Left ventricle myocardium inferior (tissue), 1 donor: ENCODE results near the gene EPHA4. TPM values are rescaled to one million over a fixed set of nuclear protein-coding genes. Genes with fewer than 3 reads are reported as not detected.

ENCODE experiments used
- DNase-seq: peaks from one replicate; pipeline ENCODE4 v3.0.0-alpha.2; 2020
- H3K27ac ChIP-seq: fragments of 200-600 bp; replicated peaks from 2 replicates; pipeline ENCODE4 v1.8.0; 2021
- H3K27me3 ChIP-seq: fragments of 200-600 bp; 2 replicates; pipeline ENCODE4 v1.8.0; 2021; ENCODE audit warnings: low read depth
- H3K36me3 ChIP-seq: fragments of 200-600 bp; 2 replicates; pipeline ENCODE4 v1.8.0; 2021
- H3K4me1 ChIP-seq: fragments of 200-600 bp; 2 replicates; pipeline ENCODE4 v1.8.0; 2021
- H3K4me3 ChIP-seq: fragments of 200-600 bp; 2 replicates; pipeline ENCODE4 v1.8.0; 2021; ENCODE audit warnings: mild to moderate bottlenecking, moderate library complexity
- H3K9me3 ChIP-seq: fragments of 200-600 bp; replicated peaks from 2 replicates; pipeline ENCODE4 v1.8.0; 2021
- CTCF ChIP-seq: fragments of 200-600 bp; IDR thresholded peaks from 2 replicates; pipeline ENCODE4 v1.8.0; 2021; ENCODE audit warnings: antibody characterized with exemption, mild to moderate bottlenecking, borderline replicate concordance
- intact Hi-C: fragments of 100-400 bp; cut with micrococcal nuclease; formaldehyde crosslinking; loops from one replicate; pipeline ENCODE4 v1.11.0; 2022
- total RNA-seq: library from RNA; stranded (reverse); fragmentation: NEBNext Ultra II Directional; extraction: Animal tissue kit (Norgen Biotek cat#: 25700); gene quantifications from one replicate; pipeline ENCODE4 v1.2.1, GENCODE V29; 2021
- donor health status: DM: no; HTN: yes; CAD: no; lungs with severe emphysema.

EPHA4 gene
- total RNA-seq, 1 donor from 2014 or later: 40.6 TPM

DNA sequence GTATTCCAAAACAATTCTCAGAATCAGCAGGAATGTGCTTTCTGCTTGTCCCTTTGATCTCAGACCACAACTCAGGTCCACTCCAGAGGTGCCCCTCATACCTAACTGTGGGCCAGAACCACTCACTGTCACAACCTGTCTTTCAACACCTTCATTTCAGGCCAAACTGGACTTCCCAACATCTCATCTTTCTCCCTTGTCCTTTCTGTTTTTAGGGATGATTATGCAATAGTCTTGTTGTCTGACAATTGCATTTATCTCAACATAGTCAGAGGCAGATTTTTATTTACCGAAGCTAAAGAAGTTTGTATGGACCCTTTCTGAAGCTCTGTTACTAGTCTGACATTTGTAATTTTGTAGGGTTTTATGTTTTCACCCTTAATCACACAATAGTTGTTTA is 95.9 kb downstream of the EPHA4 start:
- Histone ChIP-seq H3K4me1 (peaks cover 23% of the 10 kb centered on the region), H3K4me3 (no peak overlapping the region), H3K27me3 (no peaks in the 10 kb centered on the region), H3K36me3 (no peaks in the 10 kb centered on the region), H3K27ac (no peak overlapping the region), H3K9me3 (no peaks in the 10 kb centered on the region)
- TF ChIP-seq CTCF: no peak
- no peak for DNase-seq
- intact Hi-C loops: no loop called here

DNA sequence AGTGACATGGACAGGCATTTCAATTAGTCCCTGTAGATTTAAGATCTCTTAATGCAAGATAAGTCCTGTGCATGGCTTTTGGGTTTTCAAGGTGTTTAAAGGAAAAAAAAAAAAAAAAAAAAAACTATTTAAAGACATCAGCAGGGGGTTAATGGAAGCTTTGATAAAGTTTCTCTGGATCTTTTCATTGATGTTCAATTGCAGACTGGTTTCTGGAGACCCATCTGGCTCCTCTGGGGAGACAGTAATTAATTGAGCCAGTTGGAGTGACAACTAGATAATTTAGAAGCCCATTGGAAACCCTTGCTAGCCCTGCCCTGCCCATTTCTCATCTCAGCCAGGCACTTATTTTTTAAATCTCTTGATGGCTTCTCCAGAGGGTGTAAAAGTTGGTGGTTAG is 98.7 kb downstream of the EPHA4 start:
- no peak overlapping the region for H3K27ac ChIP-seq
- no peaks in the 10 kb centered on the region for H3K27me3 ChIP-seq
- H3K36me3 ChIP-seq: no peaks in the 10 kb centered on the region
- intact Hi-C loops: no loop called here
- DNase-seq: no peak
- peaks cover 18% of the 10 kb centered on the region for H3K4me1 ChIP-seq
- no peaks in the 10 kb centered on the region for H3K9me3 ChIP-seq
- no peak overlapping the region for H3K4me3 ChIP-seq
- no peak for TF ChIP-seq CTCF

DNA sequence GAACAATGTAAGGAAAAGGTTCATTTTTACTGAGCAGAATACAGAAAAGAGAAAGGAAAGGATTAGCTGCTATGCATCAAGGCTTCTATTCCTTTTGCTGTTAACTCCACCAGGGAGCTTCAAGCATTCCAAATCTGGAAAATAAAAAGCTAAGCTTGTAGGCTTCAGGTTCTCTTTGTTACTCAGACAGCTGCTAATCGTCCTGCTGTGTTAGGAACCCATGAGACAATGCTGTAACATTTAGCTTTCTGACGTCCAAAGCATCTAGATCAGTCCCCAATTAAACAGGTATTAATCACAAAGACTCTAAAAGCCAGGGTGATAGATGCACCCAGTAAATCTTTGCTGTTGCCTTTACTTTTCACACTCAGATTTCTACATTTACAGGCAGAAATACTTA is 103.8 kb downstream of the EPHA4 start:
- DNase-seq: no peak
- intact Hi-C loops: no loop called here
- H3K9me3 ChIP-seq: no peaks in the 10 kb centered on the region
- no peak overlapping the region for H3K27ac ChIP-seq
- no peaks in the 10 kb centered on the region for H3K36me3 ChIP-seq
- no peak overlapping the region for H3K4me3 ChIP-seq
- no peaks in the 10 kb centered on the region for H3K27me3 ChIP-seq
- H3K4me1 ChIP-seq: peaks cover 31% of the 10 kb centered on the region
- no peak for TF ChIP-seq CTCF

- no peaks in the 10 kb centered on the region for H3K36me3 ChIP-seq
- intact Hi-C loops: no loop called here
- H3K27me3 ChIP-seq: no peaks in the 10 kb centered on the region
- H3K27ac ChIP-seq: no peak overlapping the region
- H3K4me1 ChIP-seq: peaks cover 31% of the 10 kb centered on the region
- no peak overlapping the region for H3K4me3 ChIP-seq
- H3K9me3 ChIP-seq: no peaks in the 10 kb centered on the region
- DNase-seq: no peak
- no peak for TF ChIP-seq CTCF
Observed at GRCh38 chr2:221467610-221468009, 104.5 kb downstream of the EPHA4 start.

DNA sequence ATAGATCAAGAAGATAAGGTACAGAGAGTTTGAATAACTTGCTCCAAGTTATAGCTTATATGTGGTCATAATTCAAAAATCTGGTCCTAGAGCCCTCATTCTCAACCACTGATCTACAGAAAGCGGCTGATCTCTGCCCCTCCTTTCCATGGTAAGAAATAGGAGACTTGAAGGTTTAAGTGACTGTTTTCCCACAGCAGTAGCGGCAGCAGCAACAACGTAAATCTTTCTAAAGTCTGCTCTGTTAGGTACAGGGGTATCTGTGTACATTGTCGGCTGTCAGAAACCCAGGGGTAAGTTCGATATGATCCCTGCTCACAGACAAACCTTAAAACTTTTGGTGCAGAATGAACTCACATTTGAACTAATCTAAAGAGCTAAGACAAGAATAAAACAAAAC is 105.4 kb downstream of the EPHA4 start:
- no peaks in the 10 kb centered on the region for H3K36me3 ChIP-seq
- no peak overlapping the region for H3K27ac ChIP-seq
- no peaks in the 10 kb centered on the region for H3K27me3 ChIP-seq
- peaks cover 31% of the 10 kb centered on the region for H3K4me1 ChIP-seq
- no peak overlapping the region for H3K4me3 ChIP-seq
- H3K9me3 ChIP-seq: no peaks in the 10 kb centered on the region
- TF ChIP-seq CTCF: no peak
- no peak for DNase-seq
- intact Hi-C loops: no loop called here

GRCh38 chr2:221465776-221466175 is 106.3 kb downstream of the EPHA4 start:
- no peak for DNase-seq
- TF ChIP-seq CTCF: no peak
- Histone ChIP-seq H3K27me3 (no peaks in the 10 kb centered on the region), H3K4me1 (peaks cover 31% of the 10 kb centered on the region), H3K9me3 (no peaks in the 10 kb centered on the region), H3K36me3 (no peaks in the 10 kb centered on the region), H3K4me3 (no peak overlapping the region), H3K27ac (no peak overlapping the region)
- intact Hi-C loops: no loop called here
